Kidney (tissue), 14 donors: ENCODE measurements around the gene FCN2. TPM values are rescaled to one million over a fixed set of nuclear protein-coding genes. Genes with fewer than 3 reads are reported as not detected.
A peak's percentile ranks its signal among the peaks of the same experiment; 100 is the strongest.

Experiments
- DNase-seq, 5 donors: peaks; one replicate each; pipeline ENCODE4 v3.0.0-alpha.2; 2013 to 2020
- FAIRE-seq: peaks from 2 replicates; lab custom pipeline; 2012; peaks lifted over from hg19 to GRCh38; lab: Jason Lieb, UNC
- H3K27ac ChIP-seq, 2 donors: one replicate each; pipeline ENCODE4 v1.7.0; 2013; ENCODE audit warnings: low read depth in 2 of 2, low read length in 2 of 2, inconsistent platforms in 1 of 2
- H3K27me3 ChIP-seq: one replicate; pipeline ENCODE4 v1.7.1; 2013; ENCODE audit warnings: low read length, inconsistent platforms; ENCODE audit not compliant: control insufficient read depth, insufficient read depth
- H3K36me3 ChIP-seq, 3 donors: one replicate each; pipeline versions ENCODE4 v1.7.0 to v1.7.1; 2013; ENCODE audit warnings: low read length in 3 of 3, control low read depth in 1 of 3, inconsistent platforms in 1 of 3; ENCODE audit not compliant: insufficient read depth in 3 of 3, control insufficient read depth in 2 of 3
- H3K4me1 ChIP-seq, 3 donors: one replicate each; pipeline versions ENCODE4 v1.7.0 to v1.7.1; 2013; ENCODE audit warnings: low read length in 3 of 3, inconsistent platforms in 1 of 3, low read depth in 1 of 3; ENCODE audit not compliant: control insufficient read depth in 2 of 3, insufficient read depth in 2 of 3
- H3K4me3 ChIP-seq, 3 donors: one replicate each; pipeline versions ENCODE4 v1.7.0 to v1.8.1; 2013; ENCODE audit warnings: low read length in 3 of 3, control low read depth in 1 of 3, inconsistent platforms in 1 of 3
- H3K9ac ChIP-seq, 3 donors: one replicate each; pipeline versions ENCODE4 v1.7.0 to v1.7.1; 2013; ENCODE audit warnings: low read length in 3 of 3, control low read depth in 1 of 3, inconsistent platforms in 1 of 3
- H3K9me3 ChIP-seq, 3 donors: one replicate each; pipeline versions ENCODE4 v1.7.0 to v1.7.1; 2013; ENCODE audit warnings: low read length in 3 of 3, control low read depth in 1 of 3, inconsistent platforms in 1 of 3; ENCODE audit not compliant: control insufficient read depth in 2 of 3, insufficient read depth in 1 of 3
- intact Hi-C: fragments of 100-400 bp; cut with DNase I; formaldehyde crosslinking; loops from one replicate; pipeline ENCODE4 v1.11.1; 2022
- polyA plus RNA-seq: library from polyadenylated mRNA; stranded (reverse); fragments of 350-450 nt; fragmentation: Illumina TruSeq; extraction: RNeasy Lipid Tissue Mini Kit (QIAGEN cat#74804); gene quantifications from one replicate; pipeline ENCODE4 v1.2.3, GENCODE V29; 2014; ENCODE audit warnings: low read depth, low replicate concordance; ENCODE audit not compliant: insufficient read depth
- total RNA-seq: library from RNA; stranded (reverse); fragmentation: NEBNext Ultra II Directional; extraction: Animal tissue kit (Norgen Biotek cat#: 25700); gene quantifications from one replicate; pipeline ENCODE4 v1.2.1, GENCODE V29; 2021
- TF ChIP-seq, protein P1 (sequence below): IDR thresholded peaks from 3 replicates; pipeline ENCODE4 v1.5.1; 2012; ENCODE audit warnings: mild to moderate bottlenecking, moderate library complexity, borderline replicate concordance; ENCODE audit not compliant: insufficient read depth; ENCODE audit errors: extremely low read depth
- donor health status: control.
- donor health status: control.
- donor health status: control.
- donor health status: control.
- donor health status: control.
- donor health status: DM: yes; HTN: yes; CAD: no.
- donor health status: Normal renal cell carcinoma (clear cell type).

Gene FCN2
- total and polyA plus RNA-seq, 2 donors from 2014 or later, result 2.8 to 3.6 TPM

DNA sequence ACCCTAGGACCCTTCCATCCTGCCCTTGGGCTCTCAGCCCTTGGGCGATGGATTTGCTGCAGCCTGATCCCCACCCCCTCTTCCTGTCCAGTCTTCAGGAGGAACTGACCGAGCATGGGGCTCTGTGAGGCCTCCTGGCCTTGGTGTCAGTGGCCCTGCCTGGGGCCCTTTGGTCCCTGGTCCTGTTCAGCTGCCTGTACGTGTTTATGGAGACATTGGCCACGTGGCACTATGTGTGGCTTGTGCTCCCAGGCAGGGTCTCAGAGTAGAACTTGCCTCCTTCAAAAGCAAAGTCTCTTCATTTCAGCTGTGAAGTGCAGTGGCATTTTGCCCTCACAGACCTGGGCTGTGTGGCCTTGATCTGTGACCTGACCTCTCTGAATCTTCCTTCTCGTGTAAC is 11.1 kb downstream of the FCN2 start:
- no peak overlapping the region for H3K4me3 ChIP-seq
- H3K9ac ChIP-seq, result no peak overlapping the region
- FAIRE-seq, result no peak
- intact Hi-C loops, result no loop called here
- TF ChIP-seq, protein P1, sequence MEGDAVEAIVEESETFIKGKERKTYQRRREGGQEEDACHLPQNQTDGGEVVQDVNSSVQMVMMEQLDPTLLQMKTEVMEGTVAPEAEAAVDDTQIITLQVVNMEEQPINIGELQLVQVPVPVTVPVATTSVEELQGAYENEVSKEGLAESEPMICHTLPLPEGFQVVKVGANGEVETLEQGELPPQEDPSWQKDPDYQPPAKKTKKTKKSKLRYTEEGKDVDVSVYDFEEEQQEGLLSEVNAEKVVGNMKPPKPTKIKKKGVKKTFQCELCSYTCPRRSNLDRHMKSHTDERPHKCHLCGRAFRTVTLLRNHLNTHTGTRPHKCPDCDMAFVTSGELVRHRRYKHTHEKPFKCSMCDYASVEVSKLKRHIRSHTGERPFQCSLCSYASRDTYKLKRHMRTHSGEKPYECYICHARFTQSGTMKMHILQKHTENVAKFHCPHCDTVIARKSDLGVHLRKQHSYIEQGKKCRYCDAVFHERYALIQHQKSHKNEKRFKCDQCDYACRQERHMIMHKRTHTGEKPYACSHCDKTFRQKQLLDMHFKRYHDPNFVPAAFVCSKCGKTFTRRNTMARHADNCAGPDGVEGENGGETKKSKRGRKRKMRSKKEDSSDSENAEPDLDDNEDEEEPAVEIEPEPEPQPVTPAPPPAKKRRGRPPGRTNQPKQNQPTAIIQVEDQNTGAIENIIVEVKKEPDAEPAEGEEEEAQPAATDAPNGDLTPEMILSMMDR, result no peak
- H3K27me3 ChIP-seq, result no peaks in the 10 kb centered on the region
- peak in 2 of 5 donors; percentile 6 to 14 for DNase-seq
- H3K36me3 ChIP-seq, result no peaks in the 10 kb centered on the region
- no peaks in the 10 kb centered on the region for H3K4me1 ChIP-seq
- no peak overlapping the region for H3K27ac ChIP-seq
- no peaks in the 10 kb centered on the region for H3K9me3 ChIP-seq

DNA sequence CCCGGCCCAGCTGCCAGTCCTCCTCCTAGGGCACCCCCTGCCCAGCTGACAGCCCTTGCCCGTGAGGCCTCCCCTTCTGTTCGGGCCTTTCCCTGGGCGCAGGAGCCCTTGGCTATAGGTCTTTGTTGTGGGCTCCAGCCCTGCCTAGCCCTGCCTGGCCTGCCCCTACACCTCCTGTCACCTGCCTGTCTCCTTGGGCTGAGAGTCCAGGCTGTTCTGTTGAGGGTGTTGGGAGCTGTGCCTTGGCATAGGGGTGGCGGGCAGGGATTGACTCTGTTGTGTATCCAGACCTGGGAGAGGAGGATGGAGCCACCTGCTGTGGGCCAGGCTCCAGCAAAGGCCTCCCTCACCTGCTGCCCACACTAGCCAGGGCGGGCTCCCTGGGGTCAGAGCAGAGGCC is 11.6 kb downstream of the FCN2 start:
- Histone ChIP-seq H3K27ac (no peak overlapping the region), H3K27me3 (no peaks in the 10 kb centered on the region), H3K9ac (no peak overlapping the region), H3K9me3 (no peaks in the 10 kb centered on the region), H3K4me3 (no peak overlapping the region), H3K36me3 (no peaks in the 10 kb centered on the region), H3K4me1 (no peaks in the 10 kb centered on the region)
- intact Hi-C loops, result no loop called here
- FAIRE-seq (no peak), DNase-seq (peak in 2 of 5 donors; percentile 1 to 23)
- TF ChIP-seq, protein P1, result no peak

DNA sequence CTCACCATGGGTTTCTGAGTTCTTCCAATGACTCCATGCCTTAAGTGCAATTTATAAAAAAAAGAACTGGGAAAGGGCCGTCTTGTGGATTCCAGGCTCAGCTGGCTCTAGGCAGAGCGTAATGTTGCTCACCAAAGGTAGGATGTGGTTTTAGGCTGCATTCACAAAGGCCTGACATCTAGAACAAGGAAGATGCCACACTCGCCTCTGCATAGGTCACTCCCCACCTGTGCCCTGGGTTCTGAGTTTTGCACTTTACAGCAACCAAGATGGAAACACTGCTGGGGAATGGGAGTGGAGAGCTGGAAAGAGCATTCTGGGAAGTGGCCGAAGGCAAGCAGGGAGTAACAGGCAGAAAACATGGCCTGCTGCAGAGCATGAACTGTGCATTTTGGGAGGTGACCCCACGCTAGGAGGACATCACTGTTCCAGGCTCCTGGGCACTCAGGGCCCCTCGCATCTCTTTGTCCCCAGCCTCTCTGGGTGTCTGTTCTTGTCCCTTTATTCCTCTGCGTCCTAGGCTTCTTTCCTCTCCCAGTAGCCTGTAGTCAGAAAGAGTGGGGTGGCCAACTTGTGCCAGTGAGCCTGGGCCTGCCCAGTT is 12.3 kb downstream of the FCN2 start:
- no peaks in the 10 kb centered on the region for H3K27me3 ChIP-seq
- H3K9me3 ChIP-seq, result no peaks in the 10 kb centered on the region
- FAIRE-seq (no peak), DNase-seq (peak in 1 of 5 donors; percentile 2)
- H3K4me1 ChIP-seq, result no peaks in the 10 kb centered on the region
- intact Hi-C loops, result no loop called here
- H3K4me3 ChIP-seq, result no peak overlapping the region
- TF ChIP-seq, protein P1, result no peak
- no peak overlapping the region for H3K27ac ChIP-seq
- H3K36me3 ChIP-seq, result no peaks in the 10 kb centered on the region
- no peak overlapping the region for H3K9ac ChIP-seq
